Activated T-helper 1 cell treated with anti-CD3 and anti-CD28 coated beads, Interleukin-2, amount 50 U/mL, for 16 hours (primary cell): ENCODE data around the gene LAMA2.

Experiments
- DNase-seq, 2 donors: peaks; one replicate each; pipeline ENCODE4 v3.0.0-alpha.2; 2020; ENCODE audit warnings: low read depth in 1 of 2, low spot score in 1 of 2

The LAMA2 gene

DNA sequence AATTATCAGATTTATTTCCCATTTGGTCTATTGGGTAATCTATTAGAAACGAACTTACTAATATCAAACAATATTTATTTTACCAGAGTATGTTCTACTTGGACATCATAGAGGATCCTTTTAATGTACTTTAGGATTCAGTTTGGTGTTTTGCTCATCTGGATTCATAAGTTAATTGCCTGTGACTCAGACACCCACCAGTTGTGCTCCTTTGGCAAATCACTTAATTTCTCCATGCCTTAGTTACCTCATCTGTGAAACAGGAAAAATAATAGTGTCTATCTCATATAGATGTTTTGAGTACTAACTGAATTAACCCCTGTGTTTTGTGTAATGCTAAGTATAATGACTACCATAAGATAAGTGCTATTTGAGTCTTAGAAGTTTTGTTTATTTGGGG lies 292.1 kb downstream of the LAMA2 start:
- no peak for DNase-seq

DNA sequence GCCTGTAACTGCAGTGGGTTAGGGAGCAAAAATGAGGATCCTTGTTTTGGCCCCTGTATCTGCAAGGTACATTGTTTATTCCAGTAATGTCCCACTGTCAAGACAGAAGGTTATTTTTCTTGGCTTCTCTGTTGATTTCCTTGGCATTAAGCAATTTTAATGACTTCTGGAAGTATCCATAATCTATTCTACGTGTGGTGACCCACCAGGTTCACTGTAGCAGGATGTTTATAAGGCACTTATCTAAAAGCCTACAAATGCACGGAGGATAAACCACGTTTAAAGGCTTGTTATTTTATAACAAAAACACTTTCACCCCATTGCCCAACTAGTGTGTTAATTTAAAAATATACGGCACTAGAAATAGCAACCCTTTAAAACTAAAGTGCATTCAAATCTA lies 294.9 kb downstream of the LAMA2 start:
- no peak for DNase-seq

DNA sequence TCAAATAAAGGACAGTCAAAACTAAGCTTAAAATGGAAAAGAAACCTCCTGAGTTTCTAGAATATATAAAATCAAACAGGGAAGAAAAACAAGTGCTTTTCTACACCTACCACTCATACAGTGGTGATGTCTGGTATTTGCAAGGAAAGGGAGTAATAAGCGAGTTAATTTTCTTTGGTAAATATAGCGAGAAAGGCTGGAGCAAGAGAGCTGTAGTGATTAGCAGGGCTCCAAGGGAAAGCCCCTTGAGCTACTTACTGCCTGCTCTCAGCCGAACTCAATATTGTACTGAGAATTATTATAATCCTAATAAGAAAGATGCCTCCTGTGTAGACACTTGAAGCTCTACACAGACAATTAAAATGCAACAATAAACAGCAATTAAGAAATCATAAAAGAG lies 296.3 kb downstream of the LAMA2 start:
- DNase-seq: no peak

DNA sequence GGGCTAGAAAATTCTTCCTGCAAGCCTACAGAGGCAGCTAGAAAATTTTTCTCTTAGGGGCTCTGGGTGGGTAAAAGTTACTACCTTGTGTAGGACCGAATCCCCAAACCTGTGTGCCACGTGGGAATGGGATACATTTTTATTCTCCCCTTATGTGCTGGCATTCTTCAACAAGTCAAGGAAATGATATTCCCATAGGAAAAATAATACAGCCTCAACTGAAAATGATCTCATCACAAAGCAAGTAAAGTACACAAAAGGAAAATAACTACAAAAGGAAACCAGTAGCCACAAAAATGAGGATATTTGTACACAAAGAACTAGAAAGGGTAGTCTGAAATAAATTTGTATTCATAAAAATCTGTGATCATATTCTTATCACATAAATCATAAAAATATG lies 298.1 kb downstream of the LAMA2 start:
- DNase-seq: no peak

DNA sequence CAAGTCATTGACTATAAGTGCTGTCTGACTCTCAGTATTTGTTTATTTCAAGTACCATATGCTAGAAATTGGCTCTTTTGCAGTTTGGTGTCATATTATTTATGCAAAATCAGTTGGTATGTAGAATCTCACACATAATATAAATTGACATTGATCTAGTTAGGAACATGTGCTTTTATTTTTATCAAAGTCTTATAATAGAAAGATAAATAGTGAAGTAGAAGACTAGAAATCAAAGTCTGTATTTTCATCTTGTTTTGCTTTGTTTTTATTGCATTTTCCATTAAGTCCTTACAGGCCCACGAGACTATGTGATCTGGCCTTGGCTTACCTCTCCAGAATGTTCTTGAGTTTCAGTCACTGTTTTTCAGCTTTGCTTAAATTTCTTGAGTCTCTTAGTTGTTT lies 300.3 kb downstream of the LAMA2 start:
- no peak for DNase-seq

DNA sequence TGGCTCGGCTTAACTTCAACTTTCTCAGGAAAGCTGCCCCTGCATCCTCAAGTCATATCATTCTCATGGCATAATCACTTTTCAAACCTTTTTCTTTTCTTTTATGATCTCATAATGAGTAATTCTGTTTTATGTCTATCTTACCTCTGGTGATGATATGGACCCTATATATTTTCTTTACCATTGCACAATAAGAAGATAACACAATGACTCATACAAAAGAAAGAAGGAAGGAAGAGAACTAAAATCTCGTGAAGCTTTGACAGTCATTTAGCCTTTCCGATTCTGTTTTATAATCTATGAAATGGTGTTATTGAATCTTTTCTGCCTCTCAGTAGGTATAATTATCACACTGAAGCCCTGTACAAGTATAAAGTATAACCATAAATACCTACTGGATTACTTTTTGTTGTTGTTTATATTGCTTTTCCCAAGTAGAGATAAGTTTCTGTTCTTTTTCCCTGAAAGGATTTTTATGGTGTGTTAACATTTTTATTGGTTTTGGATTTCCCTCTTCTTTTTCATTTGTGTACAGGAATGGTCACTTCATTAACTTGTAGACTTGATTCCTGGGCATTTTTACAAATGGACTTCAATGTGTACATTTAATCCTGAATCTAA lies 300.9 kb downstream of the LAMA2 start:
- no peak for DNase-seq

DNA sequence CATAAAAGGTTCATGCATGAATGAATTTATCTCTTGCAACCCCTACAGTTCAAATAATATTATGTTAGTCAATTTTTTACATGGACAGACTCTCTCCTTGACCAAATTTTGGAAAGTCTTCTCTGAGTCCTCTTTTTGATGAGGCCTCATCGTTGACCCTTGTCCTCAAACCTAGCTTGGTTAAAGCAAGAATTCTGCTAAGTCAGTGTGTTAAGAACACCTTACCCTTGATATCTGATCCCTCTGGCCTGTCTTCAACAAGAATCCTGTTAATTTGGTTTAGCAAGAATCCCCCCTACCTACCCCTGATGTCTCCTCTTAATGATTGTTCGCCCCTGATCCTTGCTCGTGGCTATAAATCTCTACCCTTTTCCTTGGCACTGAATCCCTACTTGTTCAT lies 301.4 kb downstream of the LAMA2 start:
- DNase-seq: no peak

DNA sequence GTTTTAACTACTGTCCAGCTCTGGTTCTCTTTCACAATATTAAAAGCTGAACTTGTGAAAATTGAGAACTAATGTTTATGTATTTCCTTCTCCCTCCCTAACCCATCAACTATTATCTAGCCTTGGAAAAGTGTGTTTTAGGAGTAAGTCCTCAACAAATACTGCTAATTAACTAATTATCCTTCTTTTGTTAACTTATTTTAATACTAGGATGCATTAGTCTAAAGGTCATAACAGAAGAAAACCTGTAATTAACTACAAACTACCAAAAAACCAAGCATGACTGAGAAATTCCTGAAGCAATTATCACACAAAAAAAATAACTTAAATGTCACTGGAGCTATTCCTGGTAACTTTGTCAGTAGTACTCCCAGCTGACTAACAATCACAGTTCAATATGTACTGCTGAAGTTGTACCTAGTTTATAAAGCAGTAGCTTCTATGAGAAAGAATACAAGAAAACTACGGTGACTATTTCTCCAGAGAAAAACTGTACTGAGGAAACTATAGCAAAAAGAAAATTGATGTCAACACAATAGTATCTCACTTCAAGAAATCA lies 301.9 kb downstream of the LAMA2 start:
- no peak for DNase-seq

DNA sequence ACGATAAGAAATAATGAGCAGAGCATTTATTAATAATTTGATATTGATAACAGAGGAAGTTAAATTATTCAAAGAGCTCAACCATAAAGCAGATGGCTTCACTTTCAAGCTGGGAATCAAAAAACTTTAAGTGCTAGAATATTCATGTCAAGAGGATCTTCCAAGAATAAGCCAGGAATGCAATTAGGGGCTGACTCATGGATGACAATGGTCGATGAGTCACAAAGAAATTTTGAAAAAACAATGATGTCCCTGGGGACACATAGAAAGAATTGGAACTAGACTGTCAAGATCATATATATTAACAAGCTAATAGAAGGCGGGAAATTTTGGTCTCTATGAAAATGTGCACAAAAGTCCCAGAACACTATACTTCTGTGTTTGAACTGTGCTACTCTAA lies 304.1 kb downstream of the LAMA2 start:
- no peak for DNase-seq

DNA sequence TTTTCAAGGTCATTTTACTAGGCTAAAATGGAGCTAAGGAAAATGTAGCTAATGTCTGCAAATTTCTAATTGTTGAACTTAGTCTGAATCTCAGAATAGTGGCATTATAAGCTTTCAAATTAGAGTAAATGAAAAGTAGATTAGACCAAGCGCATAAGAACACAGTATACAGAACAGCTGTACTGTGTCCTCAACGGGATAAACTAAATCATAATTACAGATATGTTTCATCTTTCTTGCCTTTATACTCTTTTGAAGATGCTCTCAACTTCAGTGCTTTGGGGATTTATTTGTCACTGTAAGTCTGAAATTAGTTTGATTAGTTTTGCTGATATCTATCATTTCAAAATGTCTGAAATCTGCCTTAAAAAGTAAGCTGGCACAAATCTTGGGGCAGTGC lies 305.4 kb downstream of the LAMA2 start:
- DNase-seq: no peak

DNA sequence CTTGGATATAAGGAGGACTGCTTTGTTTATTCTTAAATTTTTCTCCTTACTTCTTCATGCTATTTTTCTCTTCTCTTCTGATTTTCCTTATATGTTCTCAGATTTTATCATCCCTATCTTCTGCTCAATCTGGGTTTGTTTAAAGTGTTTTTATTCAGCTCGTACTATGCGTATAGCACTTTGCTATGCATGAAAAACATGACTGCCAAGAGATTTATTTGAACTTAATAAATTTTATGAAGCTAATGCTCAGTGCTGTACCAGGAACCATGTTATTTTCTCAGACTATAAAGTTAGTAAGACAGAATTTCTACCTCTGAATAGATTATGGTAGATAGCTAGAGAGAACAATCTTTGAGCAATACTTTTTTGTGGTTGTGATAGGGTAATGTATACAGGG lies 305.9 kb downstream of the LAMA2 start:
- no peak for DNase-seq

DNA sequence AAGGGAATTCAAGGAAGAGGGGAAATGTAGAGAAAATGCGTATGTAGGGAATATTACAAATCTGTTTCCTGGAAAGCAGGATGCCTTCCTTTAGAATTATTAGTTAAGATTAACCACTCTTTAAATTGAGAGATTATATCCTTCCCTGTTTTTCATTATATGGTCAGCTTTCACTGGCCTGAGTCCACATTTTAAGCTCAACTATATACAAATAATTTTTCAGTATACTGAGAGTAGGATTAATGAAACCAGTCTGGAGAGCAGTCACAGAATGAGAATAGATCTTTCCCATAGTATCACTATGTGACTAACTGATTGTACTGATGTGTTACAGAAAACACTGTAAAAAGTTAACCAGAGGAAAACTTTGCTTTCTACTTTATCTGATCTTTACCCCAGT lies 306.3 kb downstream of the LAMA2 start:
- no peak for DNase-seq

DNA sequence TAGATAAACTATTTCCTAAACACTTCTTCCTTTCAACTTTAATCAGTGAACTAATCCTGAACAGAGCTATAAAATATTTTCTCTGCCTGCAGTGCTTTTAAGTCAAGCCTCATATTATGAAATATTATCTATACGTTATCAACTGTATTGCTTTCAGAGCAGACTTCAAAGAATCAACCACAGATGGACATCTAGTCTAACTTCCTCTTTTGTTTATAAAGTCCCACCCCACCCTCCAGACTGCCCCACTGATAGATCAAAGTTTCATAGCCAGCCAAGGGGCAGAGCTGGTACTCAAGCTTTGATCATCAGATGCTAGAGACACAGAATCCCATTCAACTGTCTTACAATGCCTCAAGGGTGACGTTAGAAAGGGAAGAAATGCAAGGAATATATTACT lies 308.3 kb downstream of the LAMA2 start:
- DNase-seq: no peak

DNA sequence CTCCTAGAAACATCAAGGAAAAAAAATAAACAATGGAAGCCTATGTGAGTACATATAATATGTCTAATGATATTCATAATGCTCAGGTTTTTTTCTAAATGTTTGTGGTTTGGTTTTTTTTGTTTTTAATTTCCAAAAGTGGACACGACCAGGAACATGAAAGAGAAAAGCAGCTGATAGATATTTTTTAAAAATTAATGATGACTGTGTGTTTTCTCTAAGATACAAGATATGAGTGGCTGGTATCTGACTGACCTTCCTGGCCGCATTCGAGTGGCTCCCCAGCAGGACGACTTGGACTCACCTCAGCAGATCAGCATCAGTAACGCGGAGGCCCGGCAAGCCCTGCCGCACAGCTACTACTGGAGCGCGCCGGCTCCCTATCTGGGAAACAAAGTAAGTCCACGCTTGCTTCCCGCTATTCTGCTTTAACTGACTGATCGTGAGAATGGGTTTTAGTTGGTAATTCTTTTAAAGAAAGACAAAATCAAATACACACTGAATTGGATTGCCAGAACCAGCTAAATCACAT lies 309.6 kb downstream of the LAMA2 start:
- no peak for DNase-seq

DNA sequence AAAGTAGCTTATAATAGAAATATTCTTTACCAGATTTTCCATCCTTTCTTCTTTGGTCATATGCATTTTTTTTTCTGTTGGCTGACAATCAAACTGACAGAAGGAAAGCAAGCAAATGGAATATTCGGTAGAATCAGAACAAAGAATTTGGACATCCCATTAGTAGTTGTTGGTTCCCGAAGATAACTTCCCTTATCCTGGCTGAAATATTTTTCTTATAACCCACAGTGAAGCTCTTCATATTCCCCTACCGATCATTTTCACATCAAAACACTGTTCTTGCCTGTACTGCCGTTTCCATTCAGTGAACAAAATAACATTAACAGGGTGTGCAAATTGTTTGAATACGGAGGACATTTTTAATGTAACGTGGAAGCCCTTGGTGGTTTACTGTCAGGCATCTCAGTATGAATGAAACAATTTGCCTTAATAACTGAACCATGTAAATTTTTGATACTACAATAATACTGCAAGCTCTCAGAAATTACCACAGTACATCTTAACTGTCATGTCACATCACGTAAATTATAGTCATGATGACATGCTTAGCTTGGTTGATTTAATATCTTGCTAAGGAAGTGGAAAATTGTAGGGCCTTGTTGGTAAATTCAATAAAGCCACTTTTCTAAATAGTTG lies 311.5 kb downstream of the LAMA2 start:
- DNase-seq: no peak

DNA sequence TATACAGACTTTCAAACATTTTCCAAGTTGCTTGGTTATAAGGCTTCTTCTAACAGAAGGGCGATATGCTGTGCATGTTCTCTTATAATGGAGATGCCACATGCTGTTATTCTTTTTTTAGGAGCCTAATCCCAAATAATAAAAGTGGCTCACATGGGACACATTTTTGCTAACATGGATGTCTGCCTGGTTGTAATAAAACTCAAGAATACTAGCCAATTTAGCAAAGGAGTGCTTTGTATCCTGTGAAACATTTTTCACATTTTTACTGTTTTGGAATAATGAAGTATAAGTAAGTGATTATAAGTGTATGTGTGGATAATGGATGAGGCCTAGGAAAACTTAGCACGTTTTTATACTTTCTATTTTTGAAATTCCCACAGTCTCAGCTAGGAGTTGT lies 312.2 kb downstream of the LAMA2 start:
- no peak for DNase-seq

DNA sequence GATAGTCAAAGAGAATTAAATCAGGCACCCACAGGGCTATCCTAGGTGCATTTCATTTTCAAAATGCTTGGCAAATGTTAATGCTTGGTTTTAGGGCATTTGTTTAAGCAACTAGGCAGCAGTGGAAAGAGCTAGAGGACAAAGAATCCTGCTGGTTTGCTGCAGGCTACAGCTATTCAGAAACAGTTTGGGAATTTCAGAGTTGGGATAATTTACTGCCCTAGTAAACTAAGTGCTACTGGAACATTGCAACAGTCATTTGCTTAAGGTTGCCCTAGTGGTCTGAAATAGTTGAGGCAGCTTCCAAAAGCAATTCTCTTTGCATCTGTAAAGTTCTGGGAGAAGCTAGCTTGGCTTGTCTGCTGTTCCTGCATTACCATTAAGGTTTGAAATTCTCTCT lies 312.7 kb downstream of the LAMA2 start:
- DNase-seq: no peak

DNA sequence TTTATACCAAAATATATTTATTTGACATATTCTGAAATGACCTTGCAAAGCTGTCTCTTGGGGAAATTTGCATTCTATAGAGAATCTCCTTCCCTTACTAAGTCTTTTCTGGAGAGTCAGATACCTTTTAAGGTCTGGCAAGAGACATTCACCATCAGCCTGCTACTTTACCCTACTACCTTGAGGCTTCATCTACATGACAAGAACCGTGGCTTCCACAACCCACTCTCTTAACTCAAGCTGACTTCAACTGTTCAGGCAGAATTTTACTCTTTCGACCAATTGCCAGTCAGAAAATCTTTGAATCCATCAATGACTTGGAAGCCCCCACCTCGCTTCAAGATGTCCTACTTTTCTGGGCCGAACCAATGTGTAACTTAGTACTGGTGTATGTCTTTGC lies 314.2 kb downstream of the LAMA2 start:
- no peak for DNase-seq

DNA sequence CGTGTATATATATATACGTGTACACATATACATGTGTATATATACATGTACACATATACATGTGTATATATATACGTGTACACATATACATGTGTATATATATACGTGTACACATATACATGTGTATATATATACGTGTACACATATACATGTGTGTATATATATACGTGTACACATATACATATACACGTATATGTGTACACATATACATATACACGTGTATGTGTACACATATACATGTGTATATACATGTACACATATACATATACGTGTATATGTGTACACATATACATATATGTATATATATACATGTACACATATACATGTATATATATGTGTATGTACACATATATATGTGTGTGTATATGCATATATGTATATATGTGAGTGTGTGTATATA lies 317.2 kb downstream of the LAMA2 start:
- DNase-seq: no peak

DNA sequence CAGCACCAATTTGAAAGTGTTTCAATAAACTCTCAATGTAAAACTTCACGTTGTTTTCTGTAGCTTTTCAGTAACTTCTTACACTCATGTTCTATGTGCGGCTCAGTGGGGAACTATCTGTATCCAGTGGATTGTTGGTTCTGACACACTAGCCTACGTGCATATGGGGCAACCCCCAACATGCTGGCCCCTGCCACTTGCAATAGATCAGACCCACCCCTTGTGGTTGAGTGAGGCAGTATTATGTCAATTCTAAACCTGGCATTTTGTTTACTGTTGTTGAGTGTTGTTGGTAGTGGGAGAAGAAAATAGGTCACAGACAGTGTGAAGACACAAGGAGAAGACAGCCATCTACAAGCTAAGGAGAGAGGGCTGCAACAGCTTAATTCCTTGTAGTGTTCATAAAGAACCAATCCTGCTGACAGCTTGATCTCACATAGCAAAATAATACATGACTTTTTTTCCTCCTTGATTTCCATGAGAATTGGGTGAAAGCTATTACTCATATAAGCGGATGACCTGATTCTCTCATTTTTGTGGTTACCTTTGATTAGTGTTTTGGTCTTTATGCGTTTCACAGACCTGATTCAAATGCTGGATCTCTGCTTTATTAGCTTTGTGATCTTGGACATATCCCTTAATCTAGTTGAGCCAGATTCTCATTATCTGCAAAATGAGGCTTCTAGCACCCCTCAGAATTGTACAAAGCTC lies 320.4 kb downstream of the LAMA2 start:
- no peak for DNase-seq

DNA sequence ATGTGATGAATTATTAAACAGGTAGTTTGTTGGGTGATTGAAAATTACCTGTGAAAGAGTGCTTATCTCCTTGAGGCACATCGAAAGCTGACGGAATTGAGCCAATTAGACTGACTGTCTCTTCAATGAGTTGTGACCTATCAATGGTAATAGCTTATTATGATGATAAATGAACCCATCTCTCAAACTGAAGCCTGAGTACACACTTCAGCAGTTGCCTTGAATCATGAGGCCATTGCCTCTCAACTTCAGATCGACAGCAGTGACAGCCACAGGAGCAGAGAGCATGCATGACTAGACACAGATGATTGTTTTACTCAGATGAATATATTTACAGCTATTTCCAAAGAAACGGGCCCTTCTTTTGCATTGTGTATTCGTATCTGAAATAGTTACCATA lies 323.9 kb downstream of the LAMA2 start:
- DNase-seq: no peak

DNA sequence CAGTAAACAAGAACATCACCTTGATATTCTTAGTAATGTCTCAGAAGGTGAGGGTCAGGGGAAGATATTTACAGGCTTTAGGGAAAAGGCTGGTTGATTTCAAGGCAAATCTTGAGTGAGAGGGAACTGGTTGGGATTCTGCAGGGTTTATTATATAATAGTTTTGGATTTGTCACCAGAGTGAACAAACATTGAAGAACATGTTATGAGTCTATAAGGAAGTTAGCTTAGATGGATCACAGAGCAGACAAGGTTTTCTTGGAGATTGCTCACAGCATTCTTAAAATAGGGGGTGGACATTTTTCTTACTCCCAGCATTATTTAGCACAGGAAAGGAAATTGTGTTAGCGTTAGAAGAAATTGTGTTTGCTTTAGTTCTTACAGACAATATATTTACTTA lies 324.9 kb downstream of the LAMA2 start:
- DNase-seq: no peak
